Measurements from ENCODE around the gene CSNK1A1L.
A peak's percentile ranks its signal among the peaks of the same experiment; 100 is the strongest.

- TF ChIP-seq HMG20B (CRISPR knock-in tag; conservative IDR thresholded peaks at IDR 0.05), result no peak
- TF ChIP-seq CTCF (CRISPR knock-in tag; IDR thresholded peaks at IDR 0.05), result peak; percentile 54
- TF ChIP-seq PCBP2 (optimal IDR thresholded peaks at IDR 0.05; ENCODE audit: low read depth, low read length, poor library complexity, severe bottlenecking), result no peak
- TF ChIP-seq HOXA9 (CRISPR knock-in tag; IDR thresholded peaks at IDR 0.05; ENCODE audit: borderline replicate concordance), result no peak
- no peak for TF ChIP-seq ZNF570 (CRISPR knock-in tag; IDR thresholded peaks at IDR 0.05; ENCODE audit: borderline replicate concordance)
- no peak for TF ChIP-seq HHEX (CRISPR knock-in tag; IDR thresholded peaks at IDR 0.05)
- no peak for TF ChIP-seq ATF2 (CRISPR knock-in tag; IDR thresholded peaks at IDR 0.05)
- TF ChIP-seq MNT (IDR thresholded peaks at IDR 0.05), result no peak
- TF ChIP-seq ZNF446 (CRISPR knock-in tag; IDR thresholded peaks at IDR 0.05), result no peak
- TF ChIP-seq BRF2 (CRISPR knock-in tag; IDR thresholded peaks at IDR 0.05), result no peak
- TF ChIP-seq SNAPC4 (CRISPR knock-in tag; IDR thresholded peaks at IDR 0.05), result no peak
Measured at GRCh38 chr13:37109051-37109678, 3.7 kb upstream of the CSNK1A1L start.
